WERI-Rb-1 (cell line): ENCODE results near the gene ZNF799.
"Not testable (repeated sequence)": the region's sequence is repeated elsewhere in the genome, so short reads cannot be mapped to it uniquely, and the experiment has no call there.

ENCODE experiments used
- DNase-seq: peaks from one replicate; pipeline ENCODE4 v3.0.0-alpha.2; 2020
- H3K27ac ChIP-seq: fragments of 250-450 bp; sonication (Bioruptor Pico); 2 replicates; pipeline ENCODE4 v1.5.1; 2020; ENCODE audit warnings: mild to moderate bottlenecking, moderate library complexity
- H3K27me3 ChIP-seq: fragments of 250-450 bp; sonication (Bioruptor Pico); 2 replicates; pipeline ENCODE4 v1.5.1; 2021; ENCODE audit warnings: mild to moderate bottlenecking, low read depth, moderate library complexity; ENCODE audit not compliant: insufficient read depth, severe bottlenecking
- H3K36me3 ChIP-seq: fragments of 250-450 bp; sonication (Bioruptor Pico); 2 replicates; pipeline ENCODE4 v1.5.1; 2020; ENCODE audit warnings: mild to moderate bottlenecking, moderate library complexity
- H3K4me3 ChIP-seq: 2 replicates; pipeline ENCODE4 v1.5.1; 2011; ENCODE audit warnings: low read depth, mild to moderate bottlenecking, control low read depth, low read length
- H3K9me3 ChIP-seq: fragments of 250-450 bp; sonication (Bioruptor Pico); 2 replicates; pipeline ENCODE4 v1.5.1; 2021; ENCODE audit warnings: mild to moderate bottlenecking, moderate library complexity; ENCODE audit not compliant: severe bottlenecking
- TF ChIP-seq, protein P1 (sequence below): IDR thresholded peaks from 2 replicates; pipeline ENCODE4 v1.5.1; 2011; ENCODE audit warnings: low read depth, mild to moderate bottlenecking, control low read depth, inconsistent platforms, low read length

Gene ZNF799

DNA sequence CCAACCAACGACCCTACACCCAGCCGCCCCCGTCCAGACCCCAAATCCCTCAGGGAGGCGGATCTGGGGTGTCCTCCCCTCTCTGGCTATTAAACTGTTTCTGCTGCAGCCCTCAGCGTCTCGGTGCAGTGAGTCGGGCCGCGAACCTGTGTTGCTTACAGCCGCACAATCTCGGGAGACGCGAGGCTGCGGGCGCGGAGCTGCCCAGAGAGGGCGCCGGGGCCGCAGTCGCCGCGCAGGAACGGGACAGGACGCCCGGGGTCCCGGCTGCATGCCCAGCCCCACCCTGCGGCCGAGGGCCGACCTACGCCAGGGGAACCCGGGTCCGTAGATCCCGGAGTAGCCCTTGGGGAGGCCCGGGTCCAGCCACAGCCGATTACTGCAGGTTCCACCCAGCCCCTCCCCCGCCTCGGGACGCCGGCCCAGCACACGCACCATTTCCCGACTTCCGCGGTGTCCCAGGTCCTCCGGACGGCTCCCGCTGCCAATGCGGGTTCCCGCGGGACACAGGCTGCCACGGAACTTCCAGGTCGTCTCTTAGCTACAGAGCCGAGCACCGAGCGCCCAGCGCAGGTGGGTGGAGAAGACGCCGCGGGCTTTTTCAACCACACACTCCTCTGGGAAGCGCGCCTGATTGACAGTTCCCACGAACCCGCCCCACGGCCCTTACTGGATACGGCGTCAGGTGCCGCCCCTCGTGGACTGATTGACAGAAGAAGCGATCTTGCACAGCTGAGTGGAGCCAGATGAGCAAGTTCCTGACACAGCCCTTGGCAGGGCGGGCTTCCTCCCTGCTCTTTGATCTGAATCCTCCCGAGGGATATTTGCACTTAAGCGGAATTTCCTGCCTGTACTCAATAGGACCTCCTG is at the start of gene ZNF799:
Gene ZNF799 (minus strand): TSS at position 639 of the 870 bp plus-strand sequence. CDS start 201 bp downstream, at position 438.
- no peaks in the 10 kb centered on the region for H3K36me3 ChIP-seq
- H3K27me3 ChIP-seq = no peaks in the 10 kb centered on the region
- peak; percentile 98 for DNase-seq
- H3K9me3 ChIP-seq = no peaks in the 10 kb centered on the region
- H3K27ac ChIP-seq = peak within 1 kb of the TSS; percentile 85
- TF ChIP-seq, protein P1, sequence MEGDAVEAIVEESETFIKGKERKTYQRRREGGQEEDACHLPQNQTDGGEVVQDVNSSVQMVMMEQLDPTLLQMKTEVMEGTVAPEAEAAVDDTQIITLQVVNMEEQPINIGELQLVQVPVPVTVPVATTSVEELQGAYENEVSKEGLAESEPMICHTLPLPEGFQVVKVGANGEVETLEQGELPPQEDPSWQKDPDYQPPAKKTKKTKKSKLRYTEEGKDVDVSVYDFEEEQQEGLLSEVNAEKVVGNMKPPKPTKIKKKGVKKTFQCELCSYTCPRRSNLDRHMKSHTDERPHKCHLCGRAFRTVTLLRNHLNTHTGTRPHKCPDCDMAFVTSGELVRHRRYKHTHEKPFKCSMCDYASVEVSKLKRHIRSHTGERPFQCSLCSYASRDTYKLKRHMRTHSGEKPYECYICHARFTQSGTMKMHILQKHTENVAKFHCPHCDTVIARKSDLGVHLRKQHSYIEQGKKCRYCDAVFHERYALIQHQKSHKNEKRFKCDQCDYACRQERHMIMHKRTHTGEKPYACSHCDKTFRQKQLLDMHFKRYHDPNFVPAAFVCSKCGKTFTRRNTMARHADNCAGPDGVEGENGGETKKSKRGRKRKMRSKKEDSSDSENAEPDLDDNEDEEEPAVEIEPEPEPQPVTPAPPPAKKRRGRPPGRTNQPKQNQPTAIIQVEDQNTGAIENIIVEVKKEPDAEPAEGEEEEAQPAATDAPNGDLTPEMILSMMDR = 0 out of 2 replicates have a peak, but pooled peaks have one; percentile 6
- peak within 1 kb of the TSS; percentile 94 for H3K4me3 ChIP-seq

DNA sequence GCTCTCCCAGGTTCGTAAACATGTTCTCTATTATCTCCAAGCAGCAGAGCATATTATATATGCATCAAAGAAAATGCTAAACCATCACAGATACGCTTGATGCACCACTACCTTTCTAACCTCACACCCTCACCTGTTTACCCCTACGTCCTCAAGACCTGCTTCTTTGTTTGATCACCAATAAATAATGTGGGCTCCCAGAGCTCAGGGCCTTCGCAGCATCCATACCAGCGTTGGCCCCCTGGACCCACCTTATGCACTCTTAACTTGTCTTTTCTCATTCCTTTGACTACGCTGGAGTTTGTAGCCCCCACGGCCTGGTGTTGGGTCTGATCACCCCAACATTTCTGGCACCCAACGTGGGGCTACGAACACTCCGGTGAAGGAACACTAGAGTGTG is 49.8 kb upstream of the ZNF799 start:
- TF ChIP-seq, protein P1 = no peak
- no peaks in the 10 kb centered on the region for H3K36me3 ChIP-seq
- DNase-seq = no peak

DNA sequence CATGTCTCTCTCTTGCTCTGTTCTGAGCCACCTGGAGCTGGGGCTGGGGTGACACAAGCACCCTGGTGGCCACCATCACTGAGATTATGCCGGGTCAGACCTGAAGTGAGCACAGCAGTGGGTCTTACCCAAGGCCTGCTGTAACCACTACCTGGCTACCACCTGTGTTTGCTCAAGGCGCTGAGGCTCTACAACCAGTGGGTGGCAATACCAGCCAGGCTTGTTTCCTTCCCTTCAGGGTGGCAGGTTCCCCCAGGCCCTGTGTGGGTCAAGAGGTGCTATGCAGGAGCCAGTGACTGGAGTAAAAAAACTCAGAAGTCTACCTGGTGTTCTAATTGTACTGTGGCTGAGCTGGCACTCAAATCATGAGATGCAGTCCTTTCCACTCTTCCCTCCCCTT is 47.7 kb upstream of the ZNF799 start:
- TF ChIP-seq, protein P1 = no peak
- no peaks in the 10 kb centered on the region for H3K27me3 ChIP-seq
- H3K27ac ChIP-seq = no peak overlapping the region
- H3K36me3 ChIP-seq = no peaks in the 10 kb centered on the region
- no peak overlapping the region for H3K4me3 ChIP-seq
- no peaks in the 10 kb centered on the region for H3K9me3 ChIP-seq
- no peak for DNase-seq

More for the DNA sequence above, 49.8 kb upstream of the ZNF799 start:
- Histone ChIP-seq H3K9me3 (no peaks in the 10 kb centered on the region), H3K27ac (no peak overlapping the region), H3K27me3 (no peaks in the 10 kb centered on the region), H3K4me3 (no peak overlapping the region)

DNA sequence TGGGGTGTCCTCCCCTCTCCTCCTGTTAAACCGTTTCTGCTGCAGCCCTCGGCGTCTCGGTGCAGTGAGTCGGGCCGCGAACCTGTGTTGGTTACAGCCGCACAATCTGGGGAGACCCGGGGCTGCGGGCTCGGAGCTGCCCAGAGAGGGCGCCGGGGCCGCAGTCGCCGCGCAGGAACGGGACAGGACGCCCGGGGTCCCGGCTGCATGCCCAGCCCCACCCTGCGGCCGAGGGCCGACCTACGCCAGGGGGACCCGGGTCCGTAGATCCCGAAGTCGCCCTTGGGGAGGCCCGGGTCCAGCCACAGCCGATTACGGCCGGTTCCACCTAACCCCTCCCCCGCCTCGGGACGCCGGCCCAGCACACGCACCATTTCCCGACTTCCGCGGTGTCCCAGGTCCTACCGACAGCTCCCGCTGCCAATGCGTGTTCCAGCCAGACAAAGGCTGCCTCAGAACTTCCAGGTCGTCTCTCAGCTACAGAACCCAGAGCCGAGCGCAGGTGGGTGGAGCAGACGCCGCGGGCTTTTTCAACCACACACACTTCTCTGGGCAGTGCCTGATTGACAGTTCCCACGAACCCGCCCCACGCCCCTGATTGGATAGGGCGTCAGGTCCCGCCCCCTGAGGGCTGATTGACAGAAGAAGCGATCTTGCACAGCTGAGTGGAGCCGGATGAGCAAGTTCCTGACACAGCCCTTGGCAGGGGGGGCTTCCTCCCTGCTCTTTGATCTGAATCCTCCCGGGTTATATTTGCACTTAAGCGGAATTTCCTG is 39.7 kb upstream of the ZNF799 start, which contains the start of gene ZNF443:
Gene ZNF443 (minus strand): TSS at position 481 of the 776 bp plus-strand sequence. CDS start 107 bp downstream, at position 374.
- DNase-seq = peak; percentile 99
- peak within 1 kb of the TSS; percentile 84 for H3K4me3 ChIP-seq
- H3K36me3 ChIP-seq = no peaks in the 10 kb centered on the region
- TF ChIP-seq, protein P1 = no peak
- peak within 1 kb of the TSS; percentile 86 for H3K27ac ChIP-seq
- peaks cover 3% of the 10 kb centered on the region for H3K9me3 ChIP-seq
- no peaks in the 10 kb centered on the region for H3K27me3 ChIP-seq

GRCh38 chr19:12439686-12440540 is 38.8 kb upstream of the ZNF799 start:
- not testable (repeated sequence) for H3K36me3 ChIP-seq, H3K27me3 ChIP-seq, H3K9me3 ChIP-seq
- Histone ChIP-seq H3K27ac (peak overlapping the region; percentile 86), H3K4me3 (peak overlapping the region; percentile 84)
- DNase-seq = peak; percentile 21

DNA sequence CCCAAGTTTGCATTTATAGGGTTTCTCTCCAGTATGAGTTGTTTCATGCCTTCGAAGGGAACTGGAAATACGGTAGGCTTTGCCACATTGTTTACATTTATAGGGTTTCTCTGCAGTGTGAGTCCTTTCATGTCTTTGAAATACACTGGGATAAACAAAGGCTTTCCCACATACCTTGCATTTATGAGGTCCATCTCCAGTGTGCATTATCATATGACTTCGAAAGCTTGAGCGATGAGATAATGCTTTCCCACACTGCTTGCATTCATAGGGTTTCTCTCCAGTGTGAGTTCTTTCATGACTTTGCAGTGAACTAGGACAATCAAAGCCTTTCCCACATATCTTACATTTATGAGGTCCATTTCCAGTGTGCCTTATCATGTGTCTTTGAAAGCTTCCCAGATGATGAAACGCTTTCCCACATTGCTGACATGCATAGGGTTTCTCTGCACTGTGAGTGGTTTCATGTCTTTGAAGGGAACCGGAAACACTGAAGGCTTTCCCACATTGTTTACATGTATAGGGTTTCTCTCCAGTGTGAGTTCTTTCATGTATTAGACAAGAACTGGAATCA is 29.7 kb upstream of the ZNF799 start:
- not testable (repeated sequence) for H3K27me3 ChIP-seq, H3K4me3 ChIP-seq, DNase-seq, H3K36me3 ChIP-seq, H3K27ac ChIP-seq, H3K9me3 ChIP-seq
